Measurements from ENCODE around the gene TMEM208.

The TMEM208 gene

DNA sequence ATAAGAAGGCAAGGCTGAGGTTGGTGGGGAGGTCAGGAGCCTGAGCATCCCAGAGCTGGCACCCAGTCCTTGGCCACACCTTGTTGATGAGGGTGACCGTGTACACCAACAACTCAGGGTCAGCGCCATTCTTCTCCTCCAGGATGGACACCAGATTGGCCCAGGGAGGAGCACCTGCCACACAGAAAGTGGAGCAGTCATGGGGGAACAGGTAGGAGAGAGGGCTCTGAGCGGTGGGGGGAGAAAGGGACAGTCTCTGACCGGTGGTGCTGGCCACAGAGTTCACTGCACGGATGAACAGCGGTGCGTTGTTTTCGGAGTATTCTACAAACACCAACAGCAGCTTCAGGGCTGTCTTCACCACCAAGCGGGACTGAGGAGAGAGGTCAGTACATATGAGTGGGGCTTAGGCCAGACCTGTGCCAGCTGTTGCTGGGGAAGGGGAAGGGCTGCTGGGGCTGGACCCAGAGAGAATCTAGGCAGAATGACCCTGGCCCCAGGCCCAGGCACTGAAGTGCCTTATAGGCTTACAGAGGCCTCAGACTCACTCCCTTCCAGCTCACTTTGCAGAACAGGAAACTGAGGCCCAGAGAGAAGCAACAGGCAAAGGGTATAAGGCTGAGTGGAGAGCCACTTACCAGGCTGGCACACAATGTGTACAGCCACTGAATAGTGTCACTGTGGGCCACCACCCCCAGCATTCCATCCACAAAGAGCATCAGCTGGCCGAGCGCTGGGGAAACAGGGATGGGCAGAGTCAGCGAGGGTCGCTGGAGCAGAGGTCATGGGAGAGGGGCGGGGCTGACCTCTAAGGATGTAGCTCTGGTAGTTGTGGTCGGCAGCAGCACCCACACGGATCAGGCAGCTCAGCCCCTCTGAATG is 10.7 kb downstream of the TMEM208 start:
- DNase-seq: no peak

DNA sequence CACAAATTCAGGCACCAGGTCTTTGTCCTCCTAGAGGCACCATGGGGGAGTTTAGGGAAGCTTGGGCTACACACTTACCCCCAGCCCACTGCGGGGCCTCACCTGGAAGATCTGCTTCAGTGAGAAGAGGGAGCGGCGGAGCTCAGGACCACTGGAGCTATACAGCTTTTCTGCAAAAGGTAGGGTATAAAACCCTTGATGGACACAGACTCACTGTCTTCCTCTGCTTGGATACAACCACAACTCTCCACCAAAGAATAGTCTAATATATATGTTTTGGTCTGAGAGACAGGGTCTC is 11.3 kb downstream of the TMEM208 start:
- no peak for DNase-seq

DNA sequence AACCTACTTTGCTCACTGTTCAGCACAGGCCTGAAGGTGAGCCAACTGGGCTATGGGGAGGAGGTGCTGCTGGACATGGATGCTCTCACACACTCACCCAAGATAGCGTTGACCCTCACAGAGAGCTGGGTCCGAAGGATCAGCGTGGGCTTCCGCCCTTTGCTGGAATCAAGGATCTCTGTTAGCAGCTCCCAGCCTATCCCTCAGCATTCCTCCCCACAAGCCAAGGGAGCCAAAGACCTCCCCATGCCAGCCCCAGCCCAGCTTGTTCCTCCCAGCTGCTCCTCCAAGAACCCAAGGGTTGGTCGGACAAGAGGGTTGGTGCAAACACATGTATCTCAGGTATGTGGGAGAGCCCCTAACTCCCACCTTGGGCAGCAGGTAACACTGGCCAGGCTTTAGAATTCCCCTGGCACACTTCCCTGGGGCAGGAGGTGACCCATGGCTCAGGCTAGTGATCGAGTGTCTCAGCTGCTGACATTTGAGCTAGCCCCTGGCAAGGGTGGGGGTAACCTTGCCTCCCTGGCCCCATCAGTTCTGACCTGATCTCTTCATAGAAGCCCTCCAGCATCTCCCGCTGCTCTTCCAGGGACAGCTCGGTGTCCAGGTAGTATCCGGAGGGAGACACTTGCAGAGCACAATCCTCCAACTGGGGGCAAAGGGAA is 12.0 kb downstream of the TMEM208 start:
- DNase-seq: no peak

DNA sequence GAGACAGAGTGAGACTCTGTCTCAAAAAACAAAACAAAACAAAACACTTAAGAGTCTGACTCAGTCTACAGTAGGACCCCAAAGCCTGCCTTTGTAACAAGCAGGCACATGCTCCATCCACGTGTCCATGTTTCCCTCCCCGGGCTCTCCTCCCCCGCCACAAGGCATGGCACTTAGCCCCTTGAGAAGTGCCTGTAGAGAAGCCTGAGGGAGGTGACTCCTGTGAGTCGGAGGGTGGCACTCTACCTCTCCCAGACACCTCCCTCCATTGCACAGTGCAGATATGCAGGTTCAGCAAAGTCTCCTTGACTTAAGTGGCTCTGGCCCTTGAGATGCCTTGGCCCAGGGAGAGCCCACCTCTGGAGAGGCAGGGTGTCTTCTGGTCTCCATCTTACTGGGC is 13.6 kb downstream of the TMEM208 start:
- DNase-seq: no peak

DNA sequence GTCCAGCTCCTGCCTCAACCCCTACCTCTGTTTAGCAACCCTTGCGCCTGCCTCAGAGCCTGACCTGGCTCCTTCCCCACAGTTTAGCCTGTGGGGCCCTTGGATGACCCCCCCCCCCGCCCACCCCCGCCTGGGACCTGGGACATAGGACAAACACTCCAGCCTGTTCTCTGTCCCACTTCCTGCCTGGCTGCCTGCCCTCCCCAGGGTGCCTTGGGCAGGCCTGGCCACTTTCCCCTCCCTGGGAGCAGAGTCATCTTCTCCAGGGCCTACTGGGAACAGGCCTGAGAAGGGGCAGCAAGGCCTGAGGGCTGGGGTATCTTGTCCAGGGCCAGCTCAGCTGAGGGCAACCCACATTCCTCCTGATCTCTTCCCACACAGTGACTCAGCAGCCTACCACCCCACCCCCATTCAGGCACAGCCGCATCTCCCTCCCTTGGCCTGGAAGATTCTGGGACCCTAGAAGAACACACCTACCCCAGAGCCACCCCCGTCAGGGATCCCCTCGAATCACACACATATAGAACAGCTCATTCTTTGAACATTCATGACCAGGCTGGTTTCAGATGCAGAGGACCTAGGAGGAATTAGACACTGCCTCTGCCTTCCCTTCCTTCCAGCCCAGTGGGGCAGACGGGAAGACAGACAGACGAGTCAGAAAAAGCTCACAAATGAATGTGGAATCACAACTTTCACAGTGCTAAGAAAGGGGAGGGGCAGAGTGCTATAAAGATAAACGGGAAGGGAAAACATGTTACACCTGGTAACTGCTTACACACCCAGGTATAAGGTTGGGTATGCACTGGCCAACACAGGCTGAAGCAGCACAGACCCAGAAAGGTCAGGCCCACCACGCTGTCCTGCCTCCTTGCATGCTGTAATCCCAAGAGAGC is 14.3 kb downstream of the TMEM208 start:
- DNase-seq: no peak

DNA sequence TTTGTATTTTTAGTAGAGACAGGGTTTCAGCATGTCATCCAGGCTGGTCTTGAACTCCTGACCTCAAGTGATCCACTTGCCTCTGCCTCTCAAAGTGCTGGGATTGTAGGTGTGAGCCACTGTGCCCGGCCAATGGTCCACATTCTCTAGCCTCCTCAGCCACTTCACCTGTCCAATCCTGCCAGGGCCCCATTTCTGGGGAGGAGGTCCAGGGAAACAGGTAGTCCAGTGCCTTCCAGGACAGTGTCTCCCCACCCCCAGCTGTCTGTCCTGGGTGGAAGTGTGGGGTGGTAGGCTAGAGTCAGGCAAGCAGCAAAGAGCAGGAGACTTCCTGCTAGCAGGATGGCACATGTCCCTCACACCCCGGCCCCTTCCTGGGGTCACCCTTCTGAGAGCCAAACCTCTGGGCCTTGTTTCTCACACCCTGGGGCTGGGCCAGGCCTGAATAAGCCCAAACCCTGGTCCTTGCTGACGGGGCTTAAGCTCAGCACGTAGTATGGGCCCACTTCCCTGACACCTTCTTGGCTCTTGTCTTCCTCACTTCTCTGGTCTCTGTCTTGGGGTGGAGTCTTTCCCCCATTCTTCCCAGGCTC is 15.3 kb downstream of the TMEM208 start:
- no peak for DNase-seq

DNA sequence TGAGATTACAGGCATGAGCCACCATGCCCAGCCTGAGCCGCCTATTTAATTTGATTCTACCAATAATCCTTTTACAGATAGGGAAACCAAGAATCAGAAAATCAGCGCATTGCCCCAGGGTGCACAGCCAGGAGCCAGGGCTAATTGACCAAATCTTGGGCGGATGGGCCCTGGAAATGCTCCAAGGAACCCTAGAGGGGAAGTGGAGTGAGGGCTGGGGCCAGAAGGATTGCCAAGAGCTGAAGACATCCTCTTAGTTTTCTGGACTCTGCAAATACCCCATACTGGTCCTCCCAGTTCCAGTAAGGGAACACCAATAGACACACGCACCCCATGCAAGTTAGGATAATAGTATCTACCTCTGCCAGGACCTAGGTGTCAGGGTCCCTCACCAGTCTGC is 16.6 kb downstream of the TMEM208 start:
- DNase-seq: no peak

DNA sequence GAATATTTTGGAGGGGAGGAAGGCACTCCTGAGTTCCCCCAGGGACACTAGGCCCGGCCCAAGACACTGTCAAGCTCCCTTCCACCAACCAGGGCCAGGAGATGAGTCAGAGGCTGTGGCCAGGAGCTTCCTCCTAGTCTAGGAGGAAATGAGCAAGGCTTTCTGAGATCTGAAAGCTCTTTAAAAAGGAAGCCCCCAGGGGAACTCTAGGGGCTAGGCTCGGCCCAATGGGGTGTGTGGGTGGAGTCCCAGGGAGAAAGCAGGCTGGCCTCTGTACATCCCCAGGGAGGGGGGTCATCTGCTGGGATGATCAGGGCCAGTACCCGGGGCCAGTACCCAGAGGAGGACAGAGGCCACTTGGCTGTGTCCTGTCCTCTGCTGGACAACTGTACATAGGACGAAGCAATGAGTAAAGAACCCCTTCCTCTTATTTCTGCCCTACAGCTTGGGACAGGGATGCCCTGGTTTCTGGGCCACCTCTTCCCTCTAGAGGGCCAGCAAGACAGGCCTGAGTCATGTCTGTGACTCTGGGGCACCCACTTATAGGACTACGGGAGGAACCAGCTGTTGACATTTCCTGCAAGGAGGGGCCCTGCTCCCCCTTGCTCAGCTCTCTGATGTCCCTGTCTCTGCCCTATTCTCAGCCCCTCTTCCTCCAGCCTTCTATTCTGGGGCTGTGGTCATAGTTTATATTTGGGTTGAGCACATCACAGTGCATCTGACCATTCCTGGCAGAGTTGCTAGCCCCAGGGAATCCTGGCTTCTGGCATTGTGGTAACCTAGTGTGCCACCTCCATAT is 17.7 kb downstream of the TMEM208 start:
- peak; percentile 73 to 78 for DNase-seq

DNA sequence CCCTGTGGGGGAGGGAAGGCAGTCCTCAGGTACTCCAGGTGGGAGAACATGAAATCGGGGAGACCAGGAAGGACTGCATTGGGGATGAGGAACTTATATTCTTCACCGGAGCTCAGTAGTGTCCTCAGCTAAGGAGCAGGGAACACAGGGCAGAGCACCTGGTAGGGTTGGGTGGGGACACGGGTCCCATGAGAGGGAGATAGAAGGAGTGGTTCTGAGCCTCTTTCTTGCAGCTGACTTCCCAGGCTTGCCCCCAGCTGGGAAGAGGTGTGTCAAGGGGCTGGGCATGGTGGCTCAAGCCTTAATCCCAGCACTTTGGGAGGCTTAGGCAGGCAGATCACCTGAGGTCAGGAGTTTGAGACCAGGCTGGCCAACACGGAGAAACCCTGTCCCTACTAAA is 18.3 kb downstream of the TMEM208 start:
- no peak for DNase-seq

DNA sequence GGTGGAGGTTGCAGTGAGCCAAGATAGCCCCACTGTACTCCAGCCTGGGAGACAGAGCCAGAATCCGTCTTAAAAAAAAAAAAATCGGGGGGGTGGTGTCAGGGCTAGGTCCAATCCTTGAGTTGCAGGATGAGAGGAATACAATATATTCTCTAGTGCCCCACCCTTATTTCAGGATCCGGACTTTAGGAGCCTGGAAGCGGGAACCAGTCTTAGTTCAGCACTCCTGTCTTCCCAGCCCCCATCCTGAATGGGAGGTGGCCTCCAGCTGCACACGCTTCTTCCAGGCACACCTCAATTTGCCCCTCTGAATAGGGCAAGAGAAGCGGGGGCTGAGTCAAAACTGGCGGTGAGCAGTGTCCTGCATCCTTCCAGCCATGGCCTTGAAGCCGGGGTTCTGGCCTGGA is 18.7 kb downstream of the TMEM208 start:
- no peak for DNase-seq

DNA sequence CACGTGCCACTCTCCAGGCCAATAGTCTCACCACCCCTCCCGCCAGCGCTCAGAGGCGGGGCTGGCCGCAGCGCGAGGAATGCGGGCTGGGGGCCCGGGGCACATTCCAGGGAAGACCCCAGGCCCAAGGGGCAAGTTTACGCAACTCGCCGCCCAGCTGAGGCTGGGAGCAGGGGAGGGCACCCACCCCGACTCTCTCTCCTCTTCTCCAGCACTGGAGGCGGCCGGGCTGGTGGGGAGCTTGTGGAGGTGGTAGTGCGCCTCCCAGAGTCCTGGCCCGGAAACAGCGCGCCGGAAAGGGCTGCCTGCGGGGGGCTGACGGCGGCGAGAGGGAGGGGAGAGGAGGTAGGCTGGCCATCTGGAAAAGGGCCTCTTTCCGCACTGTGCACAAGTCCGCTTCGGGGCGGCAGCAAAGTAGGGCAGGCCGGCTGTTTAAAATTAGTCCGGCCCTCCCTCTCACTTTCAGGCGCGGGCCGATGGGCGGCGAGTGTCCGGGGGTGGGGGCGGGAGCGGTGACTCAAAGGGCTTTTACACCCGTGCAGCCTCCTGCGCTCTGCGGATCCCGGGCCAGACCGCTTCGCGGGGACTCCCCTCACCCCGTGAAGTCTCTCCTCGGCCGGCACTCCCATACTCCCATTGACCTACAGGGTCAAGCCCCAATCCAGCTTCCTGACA is 19.3 kb downstream of the TMEM208 start:
- DNase-seq: no peak

DNA sequence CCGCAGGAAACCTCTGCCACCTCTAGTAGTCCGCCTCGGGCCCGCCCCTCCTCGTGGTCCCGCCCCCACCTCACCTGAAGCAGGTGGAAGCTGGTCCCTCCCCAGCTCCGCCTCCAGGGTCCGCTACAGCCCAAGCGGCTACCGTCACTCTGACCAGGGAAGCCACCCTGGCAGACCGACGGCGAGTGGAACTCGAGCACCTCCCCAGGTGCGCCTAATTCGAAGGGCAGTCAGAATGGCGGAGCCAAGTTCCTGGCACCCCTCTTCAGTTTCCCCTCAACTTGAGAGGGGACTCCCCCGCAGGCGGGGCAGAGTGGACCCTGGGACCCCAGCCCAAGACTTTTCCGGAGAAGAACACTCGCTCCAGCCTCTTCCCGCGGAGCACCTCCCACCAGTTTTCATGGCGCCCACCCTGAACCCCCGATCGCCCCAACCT is 19.8 kb downstream of the TMEM208 start:
- peak; percentile 32 to 44 for DNase-seq

DNA sequence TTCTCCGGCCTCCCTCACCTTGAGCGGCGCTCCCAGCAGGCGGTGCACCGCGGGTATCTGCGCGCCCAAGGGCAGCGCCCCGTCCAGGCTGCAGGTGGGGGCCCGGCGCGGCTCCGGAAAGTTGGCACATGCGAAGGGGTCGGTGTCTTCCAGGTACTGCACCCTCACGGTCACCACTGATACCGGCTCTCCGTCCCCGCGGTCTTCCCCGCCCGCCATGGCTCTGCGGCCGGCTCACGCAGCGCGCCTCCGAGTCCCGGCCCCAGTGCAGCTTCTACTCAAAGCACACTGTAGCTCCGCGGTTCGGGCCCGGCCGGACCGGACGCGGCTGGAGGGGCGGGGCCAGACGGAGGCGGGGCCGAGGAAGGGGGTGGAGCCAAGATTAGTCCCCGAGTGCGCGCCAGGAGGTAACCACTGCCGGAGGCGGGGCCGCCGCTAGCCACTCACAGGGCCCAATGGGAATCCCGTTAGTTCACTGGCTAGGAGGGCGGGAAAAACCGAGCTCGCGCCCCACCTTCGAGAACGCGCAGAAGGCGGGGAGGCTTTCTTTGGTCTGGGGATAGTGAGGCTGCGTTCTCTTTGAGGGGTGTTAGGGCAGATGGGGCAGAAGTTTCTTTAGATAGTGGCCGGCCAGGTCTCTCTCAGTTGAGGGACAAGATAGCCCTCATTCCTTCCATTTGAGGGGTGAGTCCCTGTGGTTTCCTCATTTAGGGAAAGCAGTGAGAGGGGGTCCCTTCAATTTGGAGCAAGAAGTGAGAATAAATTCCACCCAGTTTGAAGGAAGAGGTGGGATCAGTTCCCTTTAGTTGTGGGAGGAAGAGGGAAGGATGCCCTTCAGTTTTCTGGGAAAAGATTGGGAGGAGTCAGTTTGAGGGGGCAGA is 20.5 kb downstream of the TMEM208 start, which contains the start of gene FHOD1:
FHOD1 (minus strand) TSS at position 290 of the 881 bp plus-strand sequence; CDS start at position 219, 71 bp downstream.
- peak; percentile 93 for DNase-seq

DNA sequence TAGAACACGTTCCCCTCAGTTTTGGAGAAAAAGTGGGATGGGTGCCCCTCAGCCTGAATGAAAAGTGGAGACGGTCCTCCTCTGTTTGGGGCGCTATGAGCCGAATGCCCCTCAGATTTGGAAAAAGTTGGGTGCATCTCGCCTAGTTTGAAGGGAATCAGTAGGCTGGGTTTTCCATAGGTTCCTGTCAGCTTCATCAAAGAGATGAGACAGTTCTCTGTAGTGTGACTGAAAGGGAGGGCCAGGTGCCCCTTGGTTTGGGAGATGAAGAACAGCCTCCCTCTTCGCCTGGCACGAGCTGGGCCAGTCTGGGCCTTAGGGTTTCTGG is 21.1 kb downstream of the TMEM208 start:
- DNase-seq: no peak

DNA sequence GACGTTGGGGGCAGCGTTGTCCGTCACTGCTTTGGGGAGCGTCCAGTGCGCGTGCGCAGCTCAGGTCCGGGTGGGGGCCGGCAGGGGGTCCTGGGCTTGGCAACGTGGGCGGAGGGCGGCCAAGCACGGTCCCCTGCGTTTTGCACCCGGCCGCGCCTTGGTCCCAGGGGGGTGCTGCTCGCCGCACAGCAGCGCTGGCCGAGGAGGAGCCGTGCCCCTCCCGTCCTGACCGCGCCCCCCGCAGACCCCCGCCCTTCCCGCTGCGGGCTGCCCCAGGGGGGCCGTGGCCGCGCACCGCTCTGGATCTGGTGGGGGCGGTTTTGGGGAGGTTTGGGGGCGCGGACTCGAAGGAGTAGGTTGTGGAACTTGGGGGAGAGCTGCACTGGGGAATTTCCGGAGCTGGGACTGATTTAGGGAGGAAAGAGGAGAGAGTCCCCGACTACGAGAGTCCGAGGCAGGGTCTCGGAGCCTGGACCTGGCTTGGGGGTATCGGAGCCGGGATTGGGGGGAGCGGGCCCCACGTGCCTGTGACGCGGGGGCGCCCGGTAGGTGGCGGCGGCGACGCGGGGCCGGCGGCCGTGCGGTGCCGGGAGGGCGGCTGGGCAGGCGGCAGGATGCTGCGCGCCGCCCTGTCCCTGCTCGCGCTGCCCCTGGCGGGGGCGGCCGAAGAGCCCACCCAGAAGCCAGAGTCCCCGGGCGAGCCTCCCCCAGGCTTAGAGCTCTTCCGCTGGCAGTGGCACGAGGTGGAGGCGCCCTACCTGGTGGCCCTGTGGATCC is 21.7 kb downstream of the TMEM208 start, which contains the start of gene SLC9A5:
SLC9A5 (plus strand) TSS at position 579 of the 777 bp plus-strand sequence; CDS start at position 615, 36 bp downstream.
- no peak for DNase-seq

DNA sequence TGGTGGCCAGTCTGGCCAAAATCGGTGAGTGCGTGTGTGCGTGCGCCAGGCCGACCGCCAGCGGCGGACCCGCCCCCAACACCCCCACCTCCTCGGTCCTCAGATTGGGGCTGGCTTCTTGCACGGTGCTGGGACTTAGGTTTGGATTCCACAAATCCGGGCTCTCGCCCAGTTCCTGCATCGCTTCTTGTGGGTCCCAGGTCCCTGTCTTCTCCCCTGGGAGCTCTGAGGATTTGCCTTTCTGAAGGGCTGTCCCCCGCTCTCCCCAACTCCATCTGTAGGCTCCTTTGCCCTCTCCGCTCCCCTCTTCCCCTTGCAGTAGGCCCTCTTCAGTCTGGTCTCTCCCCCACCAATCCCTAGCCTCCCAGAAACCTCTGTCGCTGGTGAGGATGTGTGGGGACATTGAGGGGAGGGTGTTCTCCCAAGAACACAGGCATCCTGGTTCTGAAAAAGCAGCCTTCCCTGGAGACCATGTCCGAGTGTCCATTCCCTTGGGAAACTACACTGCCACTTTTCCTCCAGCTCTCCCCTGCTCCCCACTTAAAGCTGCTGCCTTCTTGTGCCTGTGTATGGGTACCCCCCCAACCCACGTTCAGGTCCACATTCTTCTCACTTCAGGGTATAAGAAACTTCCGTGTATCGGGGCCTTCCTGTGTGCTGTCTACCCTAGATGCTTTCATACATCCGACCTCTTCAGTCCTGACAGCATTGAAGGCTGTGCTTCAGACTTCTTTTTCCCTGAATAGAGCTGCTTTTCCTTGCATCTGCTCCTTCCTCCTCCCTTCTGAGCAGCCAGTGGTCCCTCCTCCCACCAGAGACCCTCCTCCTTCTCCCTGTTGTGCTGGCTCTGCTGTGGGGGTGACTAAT is 22.5 kb downstream of the TMEM208 start:
- no peak for DNase-seq

DNA sequence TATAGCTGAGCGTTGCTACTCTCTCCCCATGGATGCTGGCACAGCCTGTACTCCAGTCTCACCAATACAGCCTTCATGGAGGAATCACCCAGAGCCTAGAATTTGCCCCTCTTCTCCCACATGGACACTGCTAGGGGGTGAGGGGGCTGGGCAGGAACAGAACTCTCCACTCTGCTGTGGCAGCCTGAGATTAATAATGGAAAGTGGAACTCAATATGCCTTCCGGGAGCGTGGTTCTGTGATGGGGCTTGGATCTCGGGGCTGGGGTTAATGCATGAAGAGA is 23.1 kb downstream of the TMEM208 start:
- DNase-seq: no peak

DNA sequence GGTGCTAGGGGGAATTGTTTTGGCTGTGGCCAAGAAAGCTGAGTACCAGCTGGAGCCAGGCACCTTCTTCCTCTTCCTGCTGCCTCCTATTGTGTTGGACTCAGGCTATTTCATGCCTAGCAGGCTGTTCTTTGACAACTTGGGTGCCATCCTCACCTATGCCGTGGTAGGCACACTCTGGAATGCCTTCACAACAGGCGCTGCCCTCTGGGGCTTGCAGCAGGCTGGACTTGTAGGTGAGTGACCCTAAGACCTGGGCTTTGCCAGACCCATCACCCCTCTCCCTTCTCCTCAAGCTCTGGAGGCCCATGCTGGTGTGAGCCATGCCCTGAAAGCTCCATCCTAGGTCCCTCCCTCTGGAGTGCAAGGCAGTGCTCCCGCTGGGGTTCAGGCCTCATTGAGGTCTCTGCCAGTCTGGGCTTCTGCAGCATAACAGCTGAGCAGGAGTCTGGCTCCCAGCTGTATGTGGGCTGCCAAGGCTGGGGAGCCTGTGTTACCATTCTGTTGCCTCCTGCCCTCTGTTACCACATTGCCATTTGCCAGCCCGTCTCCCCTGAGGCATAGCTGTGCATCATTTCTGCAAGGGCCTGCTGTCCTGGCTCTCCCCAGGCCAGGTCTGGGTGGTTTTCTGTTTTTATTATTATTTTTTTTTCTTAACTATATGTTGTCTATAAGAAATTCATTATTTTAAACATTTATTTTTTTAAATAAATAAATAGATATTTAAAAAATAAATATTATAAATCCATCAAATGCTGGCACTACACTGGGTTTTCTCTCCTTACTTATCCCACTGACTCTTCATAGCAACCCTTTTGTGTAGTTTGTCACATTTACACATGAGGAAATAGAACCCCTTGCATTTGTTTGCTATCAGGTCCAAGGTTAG is 25.9 kb downstream of the TMEM208 start:
- no peak for DNase-seq
